Tongue (tissue), 2 donors: ENCODE results near the gene VWA2. TPM values are rescaled to one million over a fixed set of nuclear protein-coding genes. Genes with fewer than 3 reads are reported as not detected.
A peak's percentile ranks its signal among the peaks of the same experiment; 100 is the strongest.
"Not testable (repeated sequence)": the region's sequence is repeated elsewhere in the genome, so short reads cannot be mapped to it uniquely, and the experiment has no call there.

Source experiments
- DNase-seq: peaks from one replicate; pipeline ENCODE4 v3.0.0-alpha.2; 2015
- total RNA-seq: library from RNA; depleted of rRNA; stranded (reverse); fragments of >200 nt; gene quantifications from one replicate; pipeline ENCODE4 v1.2.3, GENCODE V29; 2014

Gene VWA2
- total RNA-seq, 1 donor from 2014 or later = 7.3 TPM

DNA sequence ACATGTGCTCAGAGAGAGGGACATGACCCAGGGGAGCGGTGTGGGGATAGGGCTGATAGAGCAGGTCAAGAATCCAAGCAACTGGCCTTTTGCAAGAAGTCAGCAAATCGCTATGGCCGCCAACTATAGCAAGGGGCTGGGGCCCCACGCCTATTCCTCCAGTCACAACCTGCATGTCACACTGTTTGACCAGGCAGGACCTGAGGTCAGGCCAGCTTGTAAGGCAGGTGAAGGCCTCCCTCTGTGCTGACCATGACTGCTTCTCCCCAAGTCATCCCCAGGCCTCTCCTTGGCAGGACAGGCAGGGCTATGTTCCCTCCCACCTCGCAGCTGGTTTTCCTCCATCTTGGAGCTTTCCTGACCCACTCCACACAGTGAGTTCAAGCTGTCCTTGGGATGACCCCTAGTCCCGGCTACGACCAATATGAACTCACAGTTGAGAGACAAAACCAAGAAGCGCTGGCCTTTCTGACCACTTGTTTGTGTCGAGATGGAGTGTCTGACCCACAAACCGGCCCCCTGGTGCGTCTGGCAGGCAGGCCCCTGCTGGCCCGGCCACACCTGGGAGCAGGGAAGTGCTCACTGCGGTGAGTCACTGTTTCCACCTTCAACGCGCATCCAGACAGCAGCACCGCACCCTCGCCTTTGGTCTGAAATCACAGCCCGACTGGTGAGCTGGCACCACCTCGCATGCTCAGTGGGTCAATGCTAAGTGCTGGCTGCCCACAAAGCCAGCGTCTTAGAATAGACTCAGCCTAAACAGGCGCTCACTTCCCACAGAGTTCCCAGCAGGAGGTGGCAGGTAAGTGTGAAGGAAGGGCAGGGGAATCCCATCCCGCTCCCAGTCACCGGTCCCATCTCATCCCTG is 81.4 kb downstream of the VWA2 start:
- DNase-seq = no peak

DNA sequence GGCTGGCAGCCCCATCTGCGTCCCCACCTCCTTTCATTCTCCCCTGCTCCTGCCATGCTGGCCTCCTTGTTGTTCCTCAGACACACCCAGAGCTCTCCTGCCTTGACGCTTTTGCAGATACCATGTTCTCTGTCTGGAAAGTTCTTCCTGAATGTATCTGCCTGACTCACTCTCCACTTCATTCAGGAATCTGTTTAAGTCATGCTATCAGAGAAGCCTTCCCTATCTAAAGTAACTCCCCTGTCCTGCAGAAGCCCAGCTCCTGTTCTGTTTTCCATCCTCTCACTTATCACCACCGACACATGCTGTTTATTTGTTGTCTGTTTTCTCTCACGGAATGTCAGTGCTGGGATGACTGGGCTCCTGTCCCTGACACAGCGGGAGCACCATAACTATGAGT is 83.3 kb downstream of the VWA2 start:
- no peak for DNase-seq

DNA sequence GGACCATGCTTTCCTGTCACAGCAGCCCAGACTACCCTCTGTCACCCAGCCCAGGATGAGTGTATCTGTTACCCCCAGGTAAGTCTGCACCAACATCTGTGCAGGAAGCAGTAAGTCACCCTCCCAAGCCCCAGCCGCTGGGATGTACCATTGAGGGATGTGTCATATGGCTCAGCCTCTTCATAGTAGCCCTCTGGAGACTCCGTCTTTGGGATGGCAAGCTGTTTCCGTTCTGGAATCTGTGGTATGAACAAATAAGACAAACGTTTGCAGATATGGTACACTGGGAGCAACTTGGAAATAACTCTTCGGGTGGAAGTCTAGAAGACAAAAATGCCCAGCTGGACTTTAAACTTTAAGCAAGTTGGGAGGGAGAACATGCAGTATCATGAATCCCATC is 84.0 kb downstream of the VWA2 start:
- DNase-seq = no peak

DNA sequence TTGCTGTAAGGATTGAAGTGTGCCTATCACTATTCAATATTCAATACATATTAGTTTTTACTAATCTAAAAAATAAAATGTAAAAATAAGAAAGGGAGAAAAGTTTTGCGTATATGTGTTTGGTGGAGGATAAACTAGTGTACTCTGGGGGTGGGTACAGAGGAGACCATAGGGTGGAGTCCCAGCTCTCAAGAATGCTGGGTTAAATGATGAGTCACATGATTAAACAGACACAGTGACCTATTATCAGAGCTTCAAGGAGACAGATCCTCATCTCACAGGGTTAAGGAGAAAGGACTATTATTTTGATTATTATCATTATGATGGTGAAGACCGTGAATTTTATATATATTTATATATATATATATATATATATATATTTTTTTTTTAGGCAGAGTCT is 87.7 kb downstream of the VWA2 start:
- no peak for DNase-seq

DNA sequence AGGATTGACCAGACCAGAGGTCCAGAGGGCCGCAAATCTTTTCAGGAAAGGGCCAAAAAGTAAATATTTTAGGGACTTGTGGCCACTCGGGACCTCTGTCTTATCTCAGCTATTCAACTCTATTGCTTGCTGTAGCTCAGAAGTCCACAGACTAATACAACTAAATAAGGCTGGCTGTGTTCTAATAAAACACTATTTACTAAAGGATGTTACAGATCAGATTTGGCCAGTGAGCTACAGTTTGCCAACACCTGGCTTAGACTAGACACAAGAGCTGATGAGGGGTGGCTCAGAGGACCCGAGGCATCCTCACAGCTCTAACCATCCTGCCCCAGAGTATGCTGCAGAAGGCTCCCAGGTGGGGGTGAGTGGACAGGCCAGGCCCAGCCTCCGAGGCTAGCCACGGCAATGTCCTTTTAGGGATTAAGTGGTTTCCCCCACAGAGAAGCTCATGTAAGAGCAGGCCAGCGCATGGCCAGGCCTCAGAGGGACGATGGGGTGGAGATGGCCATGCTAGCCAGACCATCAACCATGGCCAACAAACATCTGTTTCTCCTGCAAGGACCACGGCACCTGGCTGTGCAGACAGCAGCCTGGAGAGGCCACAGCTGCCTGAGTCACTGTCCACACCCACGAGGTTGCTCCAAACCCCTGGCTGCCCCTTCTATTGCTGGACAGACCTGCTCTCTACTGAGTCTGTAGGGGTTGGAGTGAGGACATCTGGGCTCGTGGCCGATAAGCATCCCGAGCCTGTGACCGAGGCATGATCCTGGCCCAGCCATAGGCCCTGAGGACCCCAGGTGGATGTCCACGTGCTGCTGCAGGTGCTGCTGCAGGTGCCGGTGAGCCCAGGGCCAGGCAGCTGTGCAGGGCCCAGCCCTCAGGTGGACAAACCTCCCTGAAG is 88.7 kb downstream of the VWA2 start:
- no peak for DNase-seq

DNA sequence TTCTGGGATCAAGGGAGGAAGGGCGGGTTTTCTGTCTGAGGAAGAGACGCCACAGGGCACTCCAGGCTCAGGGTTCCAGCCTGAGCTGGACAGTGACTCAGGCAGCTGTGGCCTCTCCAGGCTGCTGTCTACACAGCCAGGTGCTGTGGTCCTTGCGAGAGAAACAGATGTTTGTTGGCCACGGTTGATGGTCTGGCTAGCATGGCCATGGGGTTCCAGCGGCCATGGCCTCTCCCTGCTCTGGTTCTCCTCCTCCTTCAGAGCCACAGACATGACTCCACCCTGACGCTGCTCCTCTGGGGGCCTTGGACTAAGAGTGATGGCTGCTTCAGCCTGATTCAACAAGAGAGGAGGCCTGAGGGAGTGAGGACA is 89.4 kb downstream of the VWA2 start:
- DNase-seq = no peak

DNA sequence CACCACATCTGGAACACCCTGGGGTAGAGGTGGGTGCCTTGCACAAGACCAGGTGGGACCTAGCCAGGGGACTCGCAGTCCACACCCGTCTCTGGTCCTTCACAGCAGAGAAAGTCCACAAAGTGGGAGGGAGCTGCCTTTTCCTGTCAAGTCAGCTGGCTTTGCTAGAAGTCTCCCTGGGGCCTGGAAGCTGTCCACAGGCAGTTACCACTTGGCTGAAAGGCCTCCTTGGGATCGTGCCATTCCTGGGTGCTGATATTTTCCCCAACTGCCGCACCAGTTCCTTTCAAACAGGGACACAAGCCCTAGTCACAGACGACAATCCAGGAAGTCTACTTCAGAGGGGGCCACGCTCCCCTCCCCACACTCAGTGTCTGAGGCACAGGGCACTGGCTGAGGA is 89.8 kb downstream of the VWA2 start:
- no peak for DNase-seq

DNA sequence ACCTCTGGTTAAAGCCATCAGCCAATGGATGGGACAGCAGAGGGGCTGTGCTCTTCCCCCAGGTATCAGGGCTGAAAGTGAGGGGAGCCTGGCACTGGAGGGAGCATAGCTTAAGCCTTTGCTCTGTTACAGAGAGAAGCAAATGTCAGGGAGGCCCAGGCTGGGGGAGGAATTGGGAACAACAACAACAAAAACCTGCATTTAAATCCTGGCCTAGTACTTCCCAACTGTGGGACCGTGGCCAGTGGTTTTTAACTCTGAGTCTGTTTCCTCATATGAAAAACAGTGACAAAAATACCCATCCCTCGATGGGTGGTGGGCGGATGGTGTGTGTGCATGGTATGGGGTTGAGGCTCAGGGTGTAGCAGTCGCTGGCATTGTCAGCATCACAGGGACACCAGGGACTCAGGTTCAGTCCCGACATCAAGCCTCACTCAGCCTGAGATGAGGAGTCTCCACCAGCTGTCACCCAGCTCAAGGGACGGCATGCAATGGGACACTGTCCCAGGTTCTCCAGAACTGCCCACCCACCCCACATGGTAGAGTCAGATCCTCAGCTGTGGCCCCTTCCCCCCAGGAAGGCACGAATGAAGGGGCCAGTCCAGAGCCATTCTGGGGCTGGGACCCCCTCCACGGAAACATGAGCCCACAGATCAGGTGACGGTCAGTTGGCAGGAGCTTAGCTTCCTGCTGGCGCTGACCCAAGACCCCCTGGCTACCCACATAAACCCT is 90.7 kb downstream of the VWA2 start:
- DNase-seq = peak; percentile 68

DNA sequence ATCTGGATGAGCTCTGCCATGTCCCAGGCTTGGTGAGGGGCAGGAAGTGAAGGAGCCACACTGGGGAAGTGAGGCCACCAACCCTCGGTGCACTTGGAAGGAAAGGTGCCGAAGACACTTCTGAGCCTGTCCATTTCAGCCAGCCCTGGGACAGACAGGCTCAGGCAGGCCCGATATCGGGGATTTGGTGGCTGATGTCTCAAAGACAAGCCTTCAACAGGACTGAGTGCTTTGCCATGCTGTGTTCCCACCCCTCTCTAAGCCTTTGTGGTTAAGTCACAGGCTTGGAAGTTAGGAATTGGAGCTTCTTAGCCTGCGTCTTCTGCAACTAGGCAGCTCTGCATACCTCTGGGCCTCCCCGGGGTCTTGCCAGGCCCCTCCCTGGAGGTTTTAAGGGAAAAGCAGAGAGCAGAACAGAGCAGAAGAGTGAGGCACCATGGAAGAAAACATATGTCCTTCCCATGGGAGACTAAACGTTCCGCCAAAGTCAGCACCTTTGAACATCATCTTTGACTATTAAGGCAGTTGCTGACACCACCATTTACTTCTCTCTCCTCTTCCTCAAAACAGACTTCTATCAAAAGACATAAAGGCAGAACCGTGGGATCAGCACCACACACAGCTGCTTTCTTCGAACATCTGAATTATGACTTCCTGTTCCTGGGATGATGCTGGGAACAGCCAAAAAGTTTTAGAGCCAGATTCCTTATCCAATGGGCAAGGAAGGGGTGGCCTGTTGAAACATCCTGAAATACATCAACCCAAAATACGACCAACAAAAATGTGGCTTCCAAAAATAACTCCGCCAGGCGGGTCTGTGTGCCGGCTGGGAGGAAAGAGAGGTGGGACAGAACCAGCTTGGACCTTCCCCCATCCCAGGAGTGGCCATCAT is 93.5 kb downstream of the VWA2 start:
- no peak for DNase-seq

DNA sequence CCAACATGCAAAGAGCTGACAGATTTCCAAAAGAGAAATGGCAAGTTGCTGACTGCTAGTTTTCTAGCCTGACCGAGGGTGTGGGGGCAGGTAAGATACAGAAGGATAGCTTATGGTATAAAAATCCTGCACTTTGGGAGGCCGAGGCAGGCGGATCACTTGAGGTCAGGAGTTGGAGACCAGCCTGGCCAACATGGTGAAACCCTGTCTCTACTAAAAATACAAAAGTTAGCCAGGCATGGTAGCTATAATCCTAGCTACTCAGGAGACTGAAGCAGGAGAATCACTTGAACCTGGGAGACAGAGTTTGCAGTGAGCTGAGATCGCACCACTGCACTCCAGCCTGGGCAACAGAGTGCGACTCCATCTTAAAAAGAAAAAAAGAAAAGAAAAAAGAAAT is 94.4 kb downstream of the VWA2 start:
- DNase-seq = not testable (repeated sequence)

DNA sequence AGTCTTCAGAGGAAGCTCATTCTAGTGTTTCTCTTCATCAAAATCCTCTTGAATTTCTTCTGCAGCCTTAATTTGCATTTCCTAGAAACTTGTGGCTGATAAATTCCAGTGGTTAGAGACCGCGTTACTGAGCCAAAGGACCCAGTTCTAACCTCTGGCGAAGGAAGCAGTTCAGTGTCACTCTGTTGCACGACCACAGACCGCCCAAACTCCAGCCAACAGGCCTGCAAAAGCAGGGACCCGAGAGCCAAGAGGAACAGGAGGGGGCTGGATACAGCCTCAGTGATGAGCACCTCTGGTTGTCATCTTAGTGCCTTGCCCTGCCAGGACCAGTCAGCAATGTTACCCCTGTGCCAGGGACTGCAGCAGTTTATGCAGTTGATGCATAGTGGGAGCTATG is 95.2 kb downstream of the VWA2 start:
- DNase-seq = no peak

DNA sequence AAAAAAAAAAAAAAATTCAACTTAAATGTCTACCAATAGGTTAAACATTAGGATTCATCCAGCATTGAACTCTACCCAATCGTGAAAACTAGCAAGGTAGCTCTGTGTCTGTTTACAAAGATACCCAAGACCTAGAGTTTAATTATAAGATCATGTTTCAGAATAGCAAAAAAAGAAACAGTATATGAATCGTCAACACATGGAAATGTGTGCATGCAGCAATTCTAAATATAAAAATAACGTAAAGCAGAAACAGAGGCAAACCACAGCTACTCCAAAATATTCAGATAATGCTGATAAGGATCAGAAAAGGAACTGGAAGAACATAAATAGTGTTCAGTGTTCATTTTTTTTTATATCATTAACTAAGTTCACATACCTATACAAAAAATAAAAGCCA is 96.6 kb downstream of the VWA2 start:
- no peak for DNase-seq

DNA sequence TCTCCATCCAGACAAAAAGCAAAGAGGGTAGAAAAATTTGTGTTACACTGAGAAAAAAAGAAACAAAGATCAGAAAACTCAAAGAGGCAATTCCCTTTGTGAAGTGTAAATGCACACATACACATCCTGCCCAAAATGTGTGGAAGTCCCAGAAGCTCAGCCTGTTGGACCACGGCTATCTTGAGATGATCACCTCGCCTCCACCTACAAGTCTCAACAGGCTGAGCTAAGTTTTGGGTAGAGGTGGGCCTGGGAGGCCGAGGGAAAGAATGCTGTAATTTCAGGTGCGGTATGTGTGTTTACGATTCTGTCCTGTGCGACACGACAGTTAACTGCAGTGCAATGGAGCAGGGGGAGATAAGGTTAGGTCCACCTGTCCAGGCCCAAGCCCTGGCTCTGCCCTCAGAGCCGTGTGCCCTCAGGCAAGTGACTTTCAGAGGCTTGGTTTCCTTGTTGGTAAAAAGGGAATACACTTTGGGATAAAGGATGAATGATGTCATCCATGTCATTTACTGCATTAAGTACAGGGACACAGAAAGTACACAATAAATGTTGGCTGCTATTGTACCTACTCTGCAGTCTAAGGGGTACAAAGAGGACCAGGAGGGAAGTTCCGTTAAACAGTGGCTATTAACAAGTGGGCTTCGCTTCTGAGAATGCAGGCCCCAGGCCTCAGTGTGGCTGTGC is 97.9 kb downstream of the VWA2 start:
- DNase-seq = no peak

DNA sequence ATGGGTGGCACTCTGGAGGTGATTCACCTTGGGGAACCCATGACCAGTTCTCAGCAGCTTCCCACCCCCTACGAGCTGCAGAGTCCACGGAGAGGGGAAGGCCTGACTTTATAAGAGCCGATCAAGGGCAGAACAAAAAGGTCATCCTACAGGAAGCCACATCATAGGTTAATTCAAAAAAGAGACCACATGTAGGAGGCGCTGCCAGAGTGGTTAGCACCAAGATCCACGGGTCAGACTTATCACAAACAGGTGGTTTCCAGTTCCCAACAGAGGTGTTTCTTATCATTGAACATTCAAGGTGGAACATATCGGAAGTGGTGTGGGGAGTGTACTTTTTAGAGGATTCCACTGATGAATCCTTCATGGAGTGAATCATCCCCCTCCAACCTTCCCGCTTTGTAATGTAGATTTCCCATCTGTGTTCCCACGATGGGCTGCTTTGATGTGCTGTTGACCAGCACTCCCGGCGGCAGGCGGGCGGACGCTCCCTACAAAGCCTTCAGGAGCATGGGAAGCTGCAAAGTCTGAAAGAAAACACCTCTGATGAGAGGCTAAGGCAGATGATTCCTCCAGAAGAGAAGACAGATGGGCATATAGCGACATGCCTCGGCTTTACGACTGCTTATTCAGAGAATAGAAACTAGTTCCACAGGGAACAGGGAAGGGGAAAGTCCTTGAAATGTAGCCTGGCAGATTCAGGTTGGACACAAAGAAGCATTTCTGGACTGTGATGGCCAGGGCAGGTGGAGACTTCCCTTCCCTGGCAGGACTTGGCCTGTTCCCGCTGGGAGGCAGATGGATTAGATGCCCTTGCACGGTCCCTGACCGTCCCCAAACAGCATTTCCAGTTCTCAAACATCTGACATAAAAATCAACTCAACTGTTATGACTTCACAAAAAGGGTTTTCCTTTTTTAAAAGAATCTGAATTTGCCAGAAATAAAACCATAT is 98.7 kb downstream of the VWA2 start:
- DNase-seq = no peak

DNA sequence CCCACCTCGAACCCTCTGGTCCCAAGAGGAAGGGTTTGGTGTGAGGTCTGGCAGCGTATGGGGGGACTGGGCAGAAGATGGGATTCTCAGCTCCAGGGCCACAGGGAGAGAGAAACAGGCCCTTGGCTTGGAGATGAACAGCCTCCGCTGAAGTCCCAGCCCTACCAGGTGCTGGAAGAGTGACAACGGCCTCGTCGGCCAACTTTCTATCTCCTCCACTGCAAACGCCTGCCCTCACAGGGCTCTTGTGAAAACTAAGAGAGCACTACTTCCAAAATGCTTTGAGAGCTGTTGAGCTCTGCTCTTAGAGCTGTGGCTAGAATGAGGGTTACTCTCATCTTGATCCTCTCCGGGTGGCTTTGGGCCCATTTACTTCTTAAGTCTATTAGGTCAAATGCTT is 101.8 kb downstream of the VWA2 start:
- DNase-seq = no peak
